Upper lobe of left lung (tissue), 6 donors: ENCODE results near the gene CAMK2G. TPM values are rescaled to one million over a fixed set of nuclear protein-coding genes. Genes with fewer than 3 reads are reported as not detected.

Experiments used
- ATAC-seq, 2 donors: fragments of 200-7000 bp; cut with Tn5 transposase; one replicate each; pipeline ENCODE4 v1.9.1; 2022; ENCODE audit warnings: mild to moderate bottlenecking in 2 of 2, moderate library complexity in 2 of 2; ENCODE audit not compliant: low FRiP score in 2 of 2
- DNase-seq, 2 donors: peaks; one replicate each; pipeline ENCODE4 v3.0.0-alpha.2; 2019 to 2020
- H3K27ac ChIP-seq, 4 donors: fragments of 200-600 bp; sonication (generic); one replicate each; pipeline ENCODE4 v1.5.1; 2016 to 2019
- H3K27me3 ChIP-seq, 4 donors: fragments of 200-600 bp; sonication (generic); one replicate each; pipeline ENCODE4 v1.5.1; 2017 to 2019
- H3K36me3 ChIP-seq, 4 donors: fragments of 200-600 bp; sonication (generic); one replicate each; pipeline ENCODE4 v1.5.1; 2016 to 2019
- H3K4me1 ChIP-seq, 4 donors: fragments of 200-600 bp; sonication (generic); one replicate each; pipeline ENCODE4 v1.5.1; 2018 to 2019
- H3K4me3 ChIP-seq, 4 donors: fragments of 200-600 bp; sonication (generic); one replicate each; pipeline ENCODE4 v1.5.1; 2017 to 2019; ENCODE audit warnings: mild to moderate bottlenecking in 2 of 4, moderate library complexity in 1 of 4
- H3K9me3 ChIP-seq, 4 donors: fragments of 200-600 bp; sonication (generic); one replicate each; pipeline ENCODE4 v1.5.1; 2018 to 2019
- EP300 ChIP-seq, 4 donors: sonication (generic); formaldehyde crosslinking; IDR thresholded peaks; one replicate each; pipeline ENCODE4 v1.5.1; 2017; ENCODE audit warnings: antibody characterized with exemption in 4 of 4, control low read depth in 2 of 4
- POLR2A ChIP-seq, 4 donors: fragments of 450-650 bp; IDR thresholded peaks; one replicate each; pipeline ENCODE4 v1.5.1; 2016 to 2017; ENCODE audit warnings: antibody characterized with exemption in 4 of 4, mild to moderate bottlenecking in 2 of 4
- POLR2AphosphoS5 ChIP-seq, 2 donors: sonication (generic); formaldehyde crosslinking; IDR thresholded peaks; one replicate each; pipeline ENCODE4 v1.5.1; 2017; ENCODE audit warnings: antibody characterized with exemption in 2 of 2
- WGBS, 2 donors: methylation state at CpG; one replicate each; pipeline ENCODE4 v1.1.5; 2017 to 2018; 5-methylcytosine and 5-hydroxymethylcytosine counted together
- total RNA-seq, 6 donors: library from RNA; depleted of rRNA in 4 of 6; stranded (reverse); fragments of >200 nt in 4 of 6; gene quantifications; one replicate each; pipeline versions ENCODE4 v1.1.0 to v1.2.1, GENCODE V29; 2016 to 2021
- TF ChIP-seq, protein P1 (sequence below), 6 experiments: fragments of 450-650 bp in 4 of 6; fragments of 200-600 bp in 2 of 6; sonication (generic) in 2 of 6; IDR thresholded peaks; one replicate each; pipeline ENCODE4 v1.5.1; 2016 to 2019; ENCODE audit warnings: antibody characterized with exemption in 6 of 6
- donor health status: DM: no; HTN: no; CAD: no; lungs with moderate emphysema.
- donor health status: DM: no; HTN: yes; CAD: no; lungs with severe emphysema.

Gene CAMK2G
- total RNA-seq, 6 donors from 2014 or later = 25.7 to 52.3 (median 43.0) TPM

DNA sequence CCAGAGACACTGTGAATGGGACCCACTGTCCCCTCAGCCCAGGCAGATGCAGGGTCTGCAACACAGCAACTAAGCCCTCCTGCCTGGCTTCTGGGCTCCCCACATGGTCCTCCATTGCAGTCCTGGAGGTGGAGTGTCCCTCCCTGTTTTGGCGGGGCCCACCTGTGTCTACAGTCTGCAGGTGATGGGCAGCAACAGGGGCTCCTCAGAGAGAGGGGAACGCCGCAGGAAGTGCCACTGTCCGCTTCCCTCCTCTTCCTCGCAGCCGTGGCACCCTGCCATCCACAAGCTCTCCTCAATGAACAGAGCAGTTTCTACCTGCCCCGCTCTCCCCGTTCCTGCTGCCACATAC lies 9.3 kb downstream of the CAMK2G start:
- H3K36me3 ChIP-seq = peaks cover 0 to 34% (median 21%) of the 10 kb centered on the region in 4 donors
- peak overlapping the region; percentile 58 to 88 (median 80) for H3K27ac ChIP-seq
- TF ChIP-seq POLR2A (IDR thresholded peaks at IDR 0.05) (no peak), EP300 (IDR thresholded peaks at IDR 0.05) (no peak), POLR2AphosphoS5 (IDR thresholded peaks at IDR 0.05) (no peak)
- TF ChIP-seq, protein P1, sequence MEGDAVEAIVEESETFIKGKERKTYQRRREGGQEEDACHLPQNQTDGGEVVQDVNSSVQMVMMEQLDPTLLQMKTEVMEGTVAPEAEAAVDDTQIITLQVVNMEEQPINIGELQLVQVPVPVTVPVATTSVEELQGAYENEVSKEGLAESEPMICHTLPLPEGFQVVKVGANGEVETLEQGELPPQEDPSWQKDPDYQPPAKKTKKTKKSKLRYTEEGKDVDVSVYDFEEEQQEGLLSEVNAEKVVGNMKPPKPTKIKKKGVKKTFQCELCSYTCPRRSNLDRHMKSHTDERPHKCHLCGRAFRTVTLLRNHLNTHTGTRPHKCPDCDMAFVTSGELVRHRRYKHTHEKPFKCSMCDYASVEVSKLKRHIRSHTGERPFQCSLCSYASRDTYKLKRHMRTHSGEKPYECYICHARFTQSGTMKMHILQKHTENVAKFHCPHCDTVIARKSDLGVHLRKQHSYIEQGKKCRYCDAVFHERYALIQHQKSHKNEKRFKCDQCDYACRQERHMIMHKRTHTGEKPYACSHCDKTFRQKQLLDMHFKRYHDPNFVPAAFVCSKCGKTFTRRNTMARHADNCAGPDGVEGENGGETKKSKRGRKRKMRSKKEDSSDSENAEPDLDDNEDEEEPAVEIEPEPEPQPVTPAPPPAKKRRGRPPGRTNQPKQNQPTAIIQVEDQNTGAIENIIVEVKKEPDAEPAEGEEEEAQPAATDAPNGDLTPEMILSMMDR (IDR thresholded peaks at IDR 0.05) = no peak
- 36 to 45% methylated on average over 6 to 8 of the region's 8 CpGs for WGBS, 2 donors
- no peaks in the 10 kb centered on the region for H3K27me3 ChIP-seq
- peaks cover 24 to 43% (median 30%) of the 10 kb centered on the region in 4 donors for H3K4me1 ChIP-seq
- no peak for ATAC-seq
- H3K4me3 ChIP-seq = peak overlapping the region in 2 of 4 donors; percentile 10 to 29
- DNase-seq = no peak
- H3K9me3 ChIP-seq = no peaks in the 10 kb centered on the region

DNA sequence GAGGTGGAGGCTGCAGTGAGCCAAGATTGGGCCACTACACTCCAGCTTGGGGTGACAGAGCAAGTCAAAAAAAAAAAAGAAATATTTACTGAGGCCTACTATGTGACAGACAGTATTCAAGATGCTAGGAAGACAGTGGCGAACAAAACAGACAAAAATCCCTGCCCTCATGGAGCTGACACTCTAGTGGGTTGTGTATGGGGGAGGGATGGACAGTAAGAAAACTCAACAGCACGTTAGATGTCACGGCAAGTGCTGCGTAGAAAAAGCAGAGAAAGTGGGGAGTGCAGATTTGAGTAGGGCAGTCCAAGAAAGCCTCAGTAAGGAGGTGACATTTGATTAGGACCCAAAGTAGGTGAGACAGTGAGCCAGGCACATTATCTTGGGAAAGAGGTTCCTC lies 10.1 kb downstream of the CAMK2G start:
- Histone ChIP-seq H3K36me3 (peaks cover 0 to 37% (median 26%) of the 10 kb centered on the region in 4 donors), H3K4me1 (peaks cover 24 to 43% (median 30%) of the 10 kb centered on the region in 4 donors), H3K27ac (peak overlapping the region in 2 of 4 donors; percentile 88), H3K9me3 (no peaks in the 10 kb centered on the region), H3K27me3 (no peaks in the 10 kb centered on the region), H3K4me3 (no peak overlapping the region)
- DNase-seq (no peak), ATAC-seq (no peak)
- TF ChIP-seq, protein P1 (IDR thresholded peaks at IDR 0.05) = no peak
- TF ChIP-seq POLR2AphosphoS5 (IDR thresholded peaks at IDR 0.05) (no peak), POLR2A (IDR thresholded peaks at IDR 0.05) (no peak), EP300 (IDR thresholded peaks at IDR 0.05) (no peak)
- 93 to 97% methylated on average over 4 of the region's 4 CpGs for WGBS, 2 donors

DNA sequence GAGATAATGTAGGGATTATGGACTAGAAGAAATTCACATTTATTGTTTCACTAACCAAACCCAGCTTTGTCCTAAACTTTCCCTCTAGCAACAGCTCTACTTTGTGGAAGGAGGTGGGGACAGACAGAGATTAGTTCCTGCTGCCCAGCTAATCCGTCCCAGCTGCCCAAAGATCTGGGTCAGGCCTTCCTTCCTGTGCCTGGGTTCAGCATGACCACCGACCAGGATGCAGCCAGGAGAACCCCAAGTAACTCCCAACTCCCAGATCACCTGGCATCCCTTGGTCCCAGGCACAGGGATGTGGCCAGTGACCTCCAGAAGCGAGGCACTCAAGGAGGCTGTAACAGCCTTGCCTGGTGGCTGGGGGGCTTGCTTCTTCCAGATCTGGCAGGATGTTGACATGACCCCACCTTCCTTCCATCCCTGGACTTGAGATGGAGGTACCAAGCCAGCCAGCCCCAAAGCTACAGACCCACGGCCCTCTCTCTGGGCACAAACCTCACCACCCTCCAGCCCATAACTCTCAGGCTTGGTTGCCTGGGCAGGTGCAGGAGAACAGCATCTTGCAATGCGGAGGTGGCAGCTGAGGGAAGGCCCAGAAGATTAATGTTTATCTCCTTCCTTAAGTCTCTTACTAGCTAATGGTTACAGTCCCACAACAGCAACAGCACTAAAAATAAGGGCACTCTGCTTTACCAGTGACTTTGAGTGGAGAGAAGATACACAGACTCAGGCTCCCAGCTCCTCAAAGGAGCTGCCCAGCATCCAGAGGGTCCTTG lies 11.1 kb downstream of the CAMK2G start:
- ATAC-seq (no peak), DNase-seq (no peak)
- H3K27me3 ChIP-seq = no peaks in the 10 kb centered on the region
- no peaks in the 10 kb centered on the region for H3K9me3 ChIP-seq
- TF ChIP-seq POLR2AphosphoS5 (IDR thresholded peaks at IDR 0.05) = no peak
- no peak for TF ChIP-seq EP300 (IDR thresholded peaks at IDR 0.05)
- no peak overlapping the region for H3K4me3 ChIP-seq
- peaks cover 0 to 35% (median 30%) of the 10 kb centered on the region in 4 donors for H3K36me3 ChIP-seq
- peaks cover 24 to 42% (median 29%) of the 10 kb centered on the region in 4 donors for H3K4me1 ChIP-seq
- H3K27ac ChIP-seq = peak overlapping the region in 2 of 4 donors; percentile 60 to 88
- 79 to 82% methylated on average over 5 of the region's 5 CpGs for WGBS, 2 donors

DNA sequence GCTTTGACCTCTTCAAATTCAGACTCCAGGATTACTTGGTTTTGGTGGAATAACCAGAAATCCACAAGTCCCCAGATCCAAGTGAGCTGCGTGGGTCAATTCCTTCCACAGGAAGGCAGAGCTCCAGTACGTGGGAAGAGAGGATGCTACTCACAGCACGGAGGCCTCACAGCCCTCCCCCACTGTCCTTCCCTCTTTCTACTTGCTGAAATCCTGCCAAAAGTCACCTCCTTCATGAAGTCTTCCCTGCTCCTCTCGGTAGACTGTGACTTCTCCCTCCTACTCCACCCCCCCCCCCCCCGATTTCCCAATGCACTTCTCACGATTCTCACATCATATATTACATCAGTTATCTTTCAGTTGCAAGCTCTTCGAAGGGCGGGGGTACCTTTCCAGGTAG lies 12.3 kb downstream of the CAMK2G start:
- ATAC-seq (no peak), DNase-seq (no peak)
- Histone ChIP-seq H3K9me3 (no peaks in the 10 kb centered on the region), H3K4me1 (peaks cover 20 to 29% (median 23%) of the 10 kb centered on the region in 4 donors), H3K27ac (peak overlapping the region in 1 of 4 donors; percentile 35), H3K36me3 (peaks cover 0 to 30% (median 25%) of the 10 kb centered on the region in 4 donors), H3K4me3 (no peak overlapping the region), H3K27me3 (no peaks in the 10 kb centered on the region)
- TF ChIP-seq EP300 (IDR thresholded peaks at IDR 0.05) = no peak
- TF ChIP-seq POLR2A (IDR thresholded peaks at IDR 0.05) = no peak
- TF ChIP-seq, protein P1 (IDR thresholded peaks at IDR 0.05) = no peak
- TF ChIP-seq POLR2AphosphoS5 (IDR thresholded peaks at IDR 0.05) = no peak
- 57 to 69% methylated on average over 8 of the region's 8 CpGs for WGBS, 2 donors

DNA sequence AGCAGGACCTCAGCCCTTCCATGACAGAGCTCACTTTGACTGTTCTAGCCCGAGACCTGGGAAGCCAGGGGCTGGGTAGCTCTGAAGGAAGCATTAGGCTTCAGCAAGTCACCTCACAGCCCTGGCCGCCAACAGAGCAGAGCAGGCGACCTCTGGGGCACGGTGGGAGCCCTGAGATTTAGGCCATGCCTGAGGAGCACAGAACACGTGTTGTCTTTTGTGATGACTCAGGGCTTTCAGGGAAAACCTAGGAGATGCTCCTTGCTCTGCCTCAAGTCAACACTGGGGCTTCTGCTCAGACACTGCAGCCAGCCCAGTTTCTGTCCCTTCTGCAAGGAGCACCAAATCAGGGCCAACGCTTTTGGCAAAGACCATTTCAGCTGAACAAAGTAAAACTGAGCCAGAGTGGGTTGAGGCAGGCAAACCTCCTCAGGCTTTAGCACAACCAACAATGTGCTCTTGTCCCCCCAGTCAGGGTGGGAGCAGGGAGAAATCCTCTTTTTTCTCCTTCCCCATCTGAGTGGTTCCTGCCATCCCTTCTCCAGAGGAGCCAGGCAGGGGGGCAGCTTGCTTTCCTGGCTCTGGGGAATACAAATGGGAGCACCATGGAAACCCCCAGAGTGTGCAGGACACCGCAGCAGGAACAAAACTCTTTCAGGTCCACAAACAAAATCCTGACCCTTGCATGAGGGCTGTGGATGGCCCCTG lies 14.4 kb downstream of the CAMK2G start:
- no peak overlapping the region for H3K27ac ChIP-seq
- WGBS, 2 donors = 59 to 85% methylated on average over 2 to 7 of the region's 7 CpGs
- DNase-seq (no peak), ATAC-seq (no peak)
- peaks cover 0 to 40% (median 25%) of the 10 kb centered on the region in 4 donors for H3K36me3 ChIP-seq
- no peak overlapping the region for H3K4me3 ChIP-seq
- no peaks in the 10 kb centered on the region for H3K27me3 ChIP-seq
- H3K4me1 ChIP-seq = peaks cover 3 to 9% (median 6%) of the 10 kb centered on the region in 4 donors
- no peak for TF ChIP-seq POLR2A (IDR thresholded peaks at IDR 0.05)
- TF ChIP-seq EP300 (IDR thresholded peaks at IDR 0.05) = no peak
- TF ChIP-seq POLR2AphosphoS5 (IDR thresholded peaks at IDR 0.05) = no peak
- TF ChIP-seq, protein P1 (IDR thresholded peaks at IDR 0.05) = no peak
- no peaks in the 10 kb centered on the region for H3K9me3 ChIP-seq
